SK-N-SH (cell line): ENCODE measurements around the gene MRPS33.

Experiments used
- CTCF ChIP-seq: fragments of 200-600 bp; sonication (generic); IDR thresholded peaks from 2 replicates; pipeline ENCODE4 v1.6.1; 2017; ENCODE audit warnings: antibody characterized with exemption, mild to moderate bottlenecking, moderate library complexity
- EP300 ChIP-seq, 2 experiments: IDR thresholded peaks; 2 replicates each; pipeline versions ENCODE4 v1.4.0 to v1.6.1; 2012; ENCODE audit warnings: borderline replicate concordance in 1 of 2, low read depth in 1 of 2, low read length in 1 of 2
- MAX ChIP-seq: IDR thresholded peaks from 2 replicates; pipeline ENCODE4 v1.4.0; 2012; ENCODE audit warnings: low read depth
- POLR2AphosphoS5 ChIP-seq: IDR thresholded peaks from 2 replicates; pipeline ENCODE4 v1.6.1; 2012; ENCODE audit warnings: low read depth, low read length
- TAF1 ChIP-seq: IDR thresholded peaks from 2 replicates; pipeline ENCODE4 v1.6.1; 2012; ENCODE audit warnings: low read depth, mild to moderate bottlenecking, low read length, moderate library complexity, borderline replicate concordance

GRCh38 chr7:141039376-141039775, 24.6 kb upstream of the MRPS33 start:
- TF ChIP-seq EP300 (IDR thresholded peaks at IDR 0.05; ENCODE audit: borderline replicate concordance in 1 of 2, low read depth in 1 of 2, low read length in 1 of 2) = no peak
- no peak for TF ChIP-seq MAX
- no peak for TF ChIP-seq TAF1
- no peak for TF ChIP-seq POLR2AphosphoS5
- TF ChIP-seq CTCF = no peak
